ENCODE data around the gene CDKL2.

Gene CDKL2

GRCh38 chr4:75637827-75638226 is 7.5 kb upstream of the CDKL2 start:
- DNase-seq: no peak

DNA sequence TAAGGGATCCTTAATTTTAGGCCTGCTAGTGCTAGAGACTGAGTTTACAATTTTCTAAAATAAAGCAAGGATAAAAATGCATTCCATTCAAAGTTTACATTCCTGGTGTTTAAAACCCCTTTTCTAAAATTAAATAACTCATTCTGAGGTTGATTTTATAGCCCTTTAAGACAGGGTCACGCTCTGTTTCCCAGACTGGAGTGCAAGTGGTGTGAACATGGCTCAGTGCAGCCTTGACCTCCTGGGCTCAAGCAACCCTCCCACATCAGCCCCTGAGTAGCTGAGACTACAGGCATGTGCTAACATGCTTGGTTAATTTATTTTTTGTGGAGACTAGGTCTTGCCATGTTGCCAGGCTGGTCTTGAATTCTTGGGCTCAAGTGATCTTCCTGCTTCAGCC is 6.8 kb upstream of the CDKL2 start:
- no peak for DNase-seq

GRCh38 chr4:75634951-75635350 is 4.6 kb upstream of the CDKL2 start:
- DNase-seq: no peak

- no peak for DNase-seq
Measured at GRCh38 chr4:75634281-75634680, 4.0 kb upstream of the CDKL2 start.

GRCh38 chr4:75633846-75634245 is 3.5 kb upstream of the CDKL2 start:
- no peak for DNase-seq

DNA sequence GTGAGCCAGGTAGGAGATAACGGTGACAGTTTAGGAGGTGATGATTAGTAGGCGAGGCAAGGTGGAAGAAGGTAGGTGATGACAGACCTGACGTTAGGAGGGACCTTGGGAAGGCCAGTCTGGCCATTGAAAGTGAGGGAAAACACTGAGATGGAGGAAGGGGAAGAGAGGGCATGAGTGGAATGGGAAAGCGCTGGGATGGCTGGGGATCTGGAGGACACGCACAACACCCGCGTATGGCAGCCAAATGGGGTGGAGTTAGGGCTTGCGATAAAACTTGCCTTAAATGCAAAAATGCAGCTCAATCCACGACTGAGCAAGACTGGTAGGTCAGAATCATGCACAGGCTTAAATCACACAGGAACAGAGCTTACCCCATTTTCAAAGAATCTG is 605 bp upstream of the CDKL2 start:
- DNase-seq: no peak

- no peak for DNase-seq
Measured at GRCh38 chr4:75629239-75629638, 1.1 kb downstream of the CDKL2 start.

- no peak for DNase-seq
Measured at GRCh38 chr4:75623026-75623425, 7.3 kb downstream of the CDKL2 start.

DNA sequence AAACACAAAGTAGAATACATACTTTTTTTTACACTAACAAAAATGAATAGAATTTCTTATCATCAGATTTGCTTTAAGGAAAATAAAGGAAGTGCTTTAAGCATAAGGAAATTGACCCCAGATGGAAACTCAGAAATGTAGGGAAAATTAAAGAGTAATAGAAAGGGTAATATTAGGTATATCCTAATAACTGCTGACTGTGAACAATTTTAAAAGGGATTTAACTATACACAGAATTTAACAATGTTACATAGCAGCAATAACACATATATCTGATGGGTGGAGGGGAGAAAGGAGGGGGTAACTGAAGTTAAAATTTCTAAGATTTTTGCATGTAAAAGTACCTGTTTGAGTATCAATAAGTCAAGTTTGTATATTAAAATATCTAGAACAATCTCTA is 8.6 kb downstream of the CDKL2 start:
- DNase-seq: no peak

DNA sequence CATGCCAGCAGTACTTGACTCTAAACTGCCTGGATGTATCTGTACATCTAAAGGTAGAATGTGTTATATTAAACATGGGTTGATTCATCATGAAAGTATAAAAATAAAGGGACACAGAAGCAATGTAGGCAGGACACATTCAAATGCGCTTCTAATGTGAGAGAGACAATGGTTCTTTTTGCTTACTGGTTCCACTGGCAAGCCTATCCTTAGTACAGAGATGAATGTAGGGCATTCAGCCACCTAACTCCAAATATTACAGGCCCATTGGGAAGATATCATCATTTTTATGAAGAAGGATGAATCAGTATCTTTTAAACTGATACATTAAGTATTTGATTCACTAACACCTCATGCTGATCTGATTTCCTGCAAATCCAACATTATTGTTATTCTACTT is 18.0 kb downstream of the CDKL2 start:
- DNase-seq: no peak

DNA sequence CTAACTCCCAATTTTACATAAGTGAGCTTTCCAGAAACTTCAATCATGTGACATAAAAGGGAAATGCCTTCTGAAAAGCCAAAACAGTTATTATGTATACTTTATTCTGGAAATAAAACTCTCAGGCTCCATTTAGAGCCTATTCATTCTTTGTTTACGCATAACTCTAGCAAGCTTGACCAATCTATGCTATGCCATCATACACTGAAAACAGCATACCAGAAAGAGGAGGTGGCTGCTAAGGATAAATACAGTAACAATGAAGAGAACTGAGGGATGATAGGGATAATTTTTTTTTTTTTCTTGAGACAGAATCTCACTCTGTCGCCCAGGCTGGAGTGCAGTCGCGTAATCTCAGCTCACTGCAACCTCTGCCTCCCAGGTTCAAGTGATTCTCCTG is 24.4 kb downstream of the CDKL2 start:
- no peak for DNase-seq

DNA sequence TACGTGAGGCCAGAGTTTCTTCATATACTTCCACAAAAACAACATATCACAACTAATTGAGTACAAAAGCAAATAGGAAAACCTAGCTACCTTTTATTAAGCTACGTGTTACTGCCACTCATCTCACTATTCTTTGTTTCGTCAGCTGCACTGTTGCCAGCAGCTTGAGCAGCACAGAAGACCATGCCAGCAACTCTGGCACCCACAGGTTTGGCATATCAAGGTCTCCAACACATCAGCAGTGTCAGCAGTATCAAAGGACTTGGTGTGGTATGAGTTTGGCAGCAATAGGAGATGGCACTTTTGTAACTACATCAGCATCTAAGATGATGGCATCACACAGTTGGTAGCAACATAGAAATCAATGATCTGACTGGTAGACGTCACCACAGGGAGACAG is 30.7 kb downstream of the CDKL2 start:
- no peak for DNase-seq

- DNase-seq: no peak
Measured at GRCh38 chr4:75598390-75598789, 31.9 kb downstream of the CDKL2 start.

DNA sequence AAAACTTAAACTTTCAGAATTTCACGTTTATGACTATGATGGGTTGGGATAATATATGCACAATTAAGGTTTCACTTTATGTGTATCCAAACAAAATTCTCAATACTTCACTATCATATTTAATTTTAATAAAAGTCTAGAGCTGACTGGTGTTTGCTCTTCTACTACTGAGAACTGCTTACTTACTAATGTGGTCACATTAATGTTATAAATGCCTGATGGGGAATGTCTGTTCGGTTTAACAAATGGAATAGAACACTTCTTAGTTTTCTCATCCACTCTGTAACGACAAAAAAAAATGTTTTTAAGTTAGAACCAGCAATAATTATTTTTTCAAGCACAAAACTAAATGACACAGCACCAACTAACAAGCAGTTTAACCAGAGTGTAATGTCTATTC is 34.3 kb downstream of the CDKL2 start:
- no peak for DNase-seq

DNA sequence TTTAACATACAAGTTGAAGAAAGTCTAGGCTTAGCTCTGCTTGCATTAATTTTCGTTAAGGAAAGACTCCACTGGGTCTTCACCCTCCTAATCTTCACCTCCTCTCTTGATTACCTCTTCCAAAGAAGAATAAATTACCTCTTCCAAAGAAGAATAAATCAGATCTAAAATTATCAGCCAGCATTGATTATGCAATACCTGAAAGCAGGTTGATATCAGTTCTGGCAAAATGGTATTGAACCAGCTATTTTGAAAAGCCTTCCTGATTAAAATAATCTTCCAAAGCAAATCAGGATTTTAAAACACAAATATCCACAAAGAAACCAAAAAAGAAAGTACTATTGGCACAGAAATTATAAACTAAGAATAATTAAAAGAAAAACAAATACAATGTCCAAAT is 36.9 kb downstream of the CDKL2 start:
- DNase-seq: no peak

DNA sequence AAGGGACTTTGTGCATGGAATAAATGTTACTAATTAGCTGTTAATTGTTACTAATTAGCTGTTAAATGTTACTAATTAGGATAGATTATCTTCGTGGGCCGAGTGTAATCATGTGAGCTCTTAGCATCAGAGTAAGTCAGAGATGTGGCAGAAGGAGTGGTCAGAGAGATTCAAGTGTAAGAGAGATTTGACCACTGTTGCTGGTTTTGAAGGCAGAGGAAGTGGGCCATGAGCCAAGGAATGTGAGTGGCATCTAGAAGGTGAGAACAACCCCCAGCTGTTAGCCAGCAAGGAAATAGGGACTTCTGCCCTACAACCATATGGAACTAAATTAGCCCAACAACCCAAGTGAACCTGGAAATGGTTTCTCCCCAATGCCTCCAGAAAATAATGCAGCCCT is 46.3 kb downstream of the CDKL2 start:
- no peak for DNase-seq

GRCh38 chr4:75567725-75568124 is 62.6 kb downstream of the CDKL2 start:
- no peak for DNase-seq

GRCh38 chr4:75566911-75567310 is 63.4 kb downstream of the CDKL2 start:
- no peak for DNase-seq

- no peak for DNase-seq
Measured at GRCh38 chr4:75565481-75565880, 64.8 kb downstream of the CDKL2 start.

GRCh38 chr4:75564023-75564422 is 66.3 kb downstream of the CDKL2 start:
- DNase-seq: no peak

- no peak for DNase-seq
Measured at GRCh38 chr4:75561789-75562188, 68.5 kb downstream of the CDKL2 start.

GRCh38 chr4:75557696-75558095 is 72.6 kb downstream of the CDKL2 start:
- no peak for DNase-seq

- no peak for DNase-seq
Measured at GRCh38 chr4:75555294-75556164, 74.8 kb downstream of the CDKL2 start, which contains the start of gene ODAPH. Gene ODAPH, plus strand, starts transcription at chr4:75556066. Its CDS starts 17 bp downstream, at chr4:75556083.

DNA sequence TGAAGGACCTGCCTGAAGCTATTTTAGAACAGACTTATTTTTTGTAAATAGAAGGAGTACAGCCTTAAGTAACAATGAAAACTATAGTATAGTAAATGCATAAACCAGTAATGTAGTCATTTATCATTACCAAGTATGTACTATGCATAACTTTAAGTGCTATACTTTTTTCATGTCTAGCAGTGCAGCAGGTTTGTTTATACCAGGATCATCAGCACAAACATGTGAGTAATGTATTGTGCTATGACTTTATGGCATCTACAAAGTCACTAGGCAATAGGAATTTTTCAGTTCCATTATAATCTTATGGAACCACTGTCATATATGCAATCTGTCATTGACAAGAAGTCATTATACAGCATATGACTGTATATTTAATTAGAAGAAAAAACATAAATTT is 77.9 kb downstream of the CDKL2 start:
- DNase-seq: no peak

GRCh38 chr4:75549019-75549418 is 81.3 kb downstream of the CDKL2 start:
- no peak for DNase-seq
